HG03103 (cell line): ENCODE data around the gene QKI.

Experiments
- ATAC-seq: cut with Tn5 transposase; IDR thresholded peaks from one replicate; pipeline ENCODE4 v1.9.1; 2021; ENCODE audit warnings: low read depth; ENCODE audit not compliant: unreplicated experiment

QKI gene

GRCh38 chr6:163600331-163600730 is 185.8 kb downstream of the QKI start:
- ATAC-seq: no peak

- no peak for ATAC-seq
Measured at GRCh38 chr6:163600781-163601180, 186.3 kb downstream of the QKI start.

- no peak for ATAC-seq
Measured at GRCh38 chr6:163602851-163603250, 188.3 kb downstream of the QKI start.

GRCh38 chr6:163603395-163603794 is 188.9 kb downstream of the QKI start:
- ATAC-seq: no peak

GRCh38 chr6:163605385-163606097 is 191.0 kb downstream of the QKI start:
- ATAC-seq: no peak

- no peak for ATAC-seq
Measured at GRCh38 chr6:163607792-163608191, 193.3 kb downstream of the QKI start.

GRCh38 chr6:163608204-163608644 is 193.7 kb downstream of the QKI start:
- ATAC-seq: no peak

- ATAC-seq: no peak
Measured at GRCh38 chr6:163612200-163612599, 197.7 kb downstream of the QKI start.

GRCh38 chr6:163613025-163613424 is 198.5 kb downstream of the QKI start:
- ATAC-seq: no peak

GRCh38 chr6:163613668-163614067 is 199.2 kb downstream of the QKI start:
- no peak for ATAC-seq

- no peak for ATAC-seq
Measured at GRCh38 chr6:163616452-163616851, 201.9 kb downstream of the QKI start.

GRCh38 chr6:163617549-163617948 is 203.0 kb downstream of the QKI start:
- ATAC-seq: no peak

- ATAC-seq: no peak
Measured at GRCh38 chr6:163620101-163620500, 205.6 kb downstream of the QKI start.

GRCh38 chr6:163620670-163621330 is 206.3 kb downstream of the QKI start:
- ATAC-seq: no peak

- ATAC-seq: no peak
Measured at GRCh38 chr6:163625265-163625664, 210.7 kb downstream of the QKI start.

GRCh38 chr6:163626073-163626867 is 211.8 kb downstream of the QKI start:
- no peak for ATAC-seq

GRCh38 chr6:163627274-163628062 is 212.9 kb downstream of the QKI start:
- no peak for ATAC-seq
